Embryonic facial prominence (tissue), 1 donor: Measurements from ENCODE around the gene RAB11FIP4.

Source experiments
- DNase-seq: peaks from one replicate; pipeline ENCODE4 v3.0.0-alpha.2; 2016; ENCODE audit errors: extremely low spot score

RAB11FIP4 gene

DNA sequence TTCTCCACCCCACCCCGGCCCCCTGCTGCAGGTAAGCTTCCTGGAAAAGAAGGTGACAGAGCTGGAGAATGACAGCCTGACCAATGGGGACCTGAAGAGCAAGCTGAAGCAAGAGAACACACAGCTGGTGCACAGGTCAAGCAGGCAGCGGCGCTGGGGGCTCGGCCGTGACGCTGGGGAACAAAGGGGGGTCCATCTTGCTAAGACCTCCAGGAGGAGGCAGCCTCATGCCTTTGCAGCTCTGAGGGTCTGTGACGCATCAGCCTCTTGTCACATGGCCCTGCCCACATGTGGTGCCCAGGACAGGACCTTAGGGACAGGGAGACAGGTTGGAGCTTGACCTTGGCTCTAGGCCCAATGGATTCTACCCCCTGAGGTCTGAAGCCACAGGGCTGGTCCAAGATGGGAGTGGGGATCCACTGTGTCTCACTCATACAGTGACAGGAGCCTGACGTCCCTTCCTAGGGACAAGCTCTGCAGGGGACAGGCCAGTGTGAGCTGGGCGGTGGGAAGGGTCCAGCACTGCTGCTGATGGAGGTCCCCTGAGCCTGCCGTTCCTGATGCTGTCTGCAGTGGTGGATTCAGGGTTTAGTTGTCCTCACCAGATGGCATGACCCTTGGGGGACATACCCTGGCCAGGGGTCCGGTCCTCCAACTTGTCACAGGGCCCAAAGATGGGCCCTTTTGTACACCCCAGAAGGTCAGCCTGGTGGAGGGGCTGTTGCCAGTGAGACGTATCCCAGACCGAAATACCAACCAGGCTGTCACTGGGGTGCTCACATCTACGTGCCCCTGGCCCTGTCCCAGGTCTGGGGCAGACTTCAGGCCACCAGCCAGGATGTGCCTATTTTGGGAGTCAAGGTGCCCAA lies 132.6 kb downstream of the RAB11FIP4 start:
- no peak for DNase-seq

DNA sequence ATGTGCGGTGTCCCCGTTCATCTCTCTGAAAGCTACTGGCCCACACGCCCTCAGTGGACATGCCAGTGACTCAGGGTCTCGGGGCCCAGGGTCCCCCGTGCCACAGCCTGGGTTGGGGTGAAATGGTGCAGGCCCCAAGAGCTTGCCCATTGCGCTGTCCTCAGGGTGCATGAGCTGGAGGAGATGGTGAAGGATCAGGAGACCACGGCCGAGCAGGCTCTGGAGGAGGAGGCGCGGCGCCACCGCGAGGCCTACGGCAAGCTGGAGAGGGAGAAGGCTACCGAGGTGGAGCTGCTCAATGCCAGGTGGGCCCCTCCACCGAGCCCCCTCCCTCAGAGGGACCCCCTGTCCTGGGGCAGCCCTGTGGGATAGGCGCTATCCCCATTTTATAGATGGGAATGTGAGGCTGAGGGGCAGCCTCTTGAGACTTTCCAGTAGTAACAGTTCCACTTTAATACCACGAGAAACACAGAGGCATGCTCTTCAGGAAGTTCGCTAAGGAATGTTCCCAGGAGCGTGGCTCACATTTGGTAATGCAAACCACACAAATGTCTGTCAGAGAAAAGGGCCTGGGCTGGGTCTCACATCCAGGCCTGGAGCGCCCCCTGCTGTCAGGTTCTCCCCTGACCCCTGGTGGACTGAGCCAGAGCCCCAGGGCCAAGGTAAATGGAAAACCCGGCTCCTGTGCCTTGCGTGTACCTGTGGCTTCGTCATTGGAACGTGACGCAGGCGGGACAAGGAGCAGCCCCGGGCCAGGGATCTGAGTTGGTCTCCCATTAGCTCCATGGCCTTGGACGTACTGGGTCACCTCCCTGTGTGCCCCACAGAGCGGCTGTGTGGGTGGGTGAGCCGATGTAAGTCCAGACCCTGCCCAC lies 133.7 kb downstream of the RAB11FIP4 start:
- peak; percentile 73 for DNase-seq

DNA sequence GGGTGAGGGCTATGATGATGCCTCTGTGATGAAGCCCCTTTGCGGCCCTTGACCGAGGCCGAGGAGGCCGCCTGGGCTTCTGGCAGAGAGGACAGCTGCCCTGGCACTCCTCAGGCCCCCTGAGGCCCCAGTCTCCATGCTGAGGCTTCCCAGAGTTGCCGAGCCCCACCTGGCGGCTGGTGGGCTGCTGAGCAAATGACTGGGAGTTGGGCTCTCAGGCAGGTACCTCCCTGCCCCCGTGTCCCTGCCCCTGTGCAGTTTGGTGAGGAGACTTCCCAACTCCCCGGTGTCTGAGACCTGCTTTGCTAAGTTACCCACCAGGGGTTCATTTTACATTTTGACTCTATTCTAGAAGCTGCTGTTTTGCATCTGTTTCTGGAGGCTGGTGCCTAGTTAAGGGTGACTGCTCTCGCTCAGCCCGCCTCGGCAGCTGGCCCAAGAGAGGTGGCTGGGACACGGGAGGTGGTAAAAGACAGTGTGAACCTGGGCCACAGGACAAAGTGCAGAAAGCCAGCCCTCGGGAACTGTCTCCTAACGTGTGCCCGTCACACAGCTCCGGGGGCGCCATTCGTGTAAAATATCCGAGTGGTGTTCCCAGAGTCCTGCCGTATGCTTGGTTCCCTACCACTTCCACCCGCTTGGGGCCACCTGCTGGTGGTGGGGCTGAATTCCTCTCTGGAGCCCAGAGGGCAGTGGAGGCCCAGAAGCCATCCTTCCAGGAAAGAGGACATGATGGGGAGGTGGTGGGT lies 134.5 kb downstream of the RAB11FIP4 start:
- DNase-seq: no peak

DNA sequence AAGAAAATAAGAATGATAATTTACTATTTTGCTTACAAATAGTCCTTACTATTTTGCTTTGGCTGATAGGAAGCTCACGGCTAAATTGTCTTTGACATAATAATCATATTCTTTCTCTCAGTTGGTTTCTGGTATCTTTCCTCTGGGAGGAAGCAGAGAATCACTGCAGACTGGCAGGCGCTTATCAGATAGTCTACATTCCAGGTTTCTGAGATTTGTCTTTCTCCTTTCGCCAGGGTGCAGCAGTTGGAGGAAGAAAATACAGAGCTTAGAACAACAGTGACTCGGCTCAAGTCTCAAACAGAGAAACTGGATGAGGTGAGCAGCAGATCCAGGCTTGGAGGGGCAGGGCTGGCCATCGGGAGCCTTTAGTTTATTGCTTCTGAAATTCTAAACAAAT lies 136.1 kb downstream of the RAB11FIP4 start:
- DNase-seq: no peak

DNA sequence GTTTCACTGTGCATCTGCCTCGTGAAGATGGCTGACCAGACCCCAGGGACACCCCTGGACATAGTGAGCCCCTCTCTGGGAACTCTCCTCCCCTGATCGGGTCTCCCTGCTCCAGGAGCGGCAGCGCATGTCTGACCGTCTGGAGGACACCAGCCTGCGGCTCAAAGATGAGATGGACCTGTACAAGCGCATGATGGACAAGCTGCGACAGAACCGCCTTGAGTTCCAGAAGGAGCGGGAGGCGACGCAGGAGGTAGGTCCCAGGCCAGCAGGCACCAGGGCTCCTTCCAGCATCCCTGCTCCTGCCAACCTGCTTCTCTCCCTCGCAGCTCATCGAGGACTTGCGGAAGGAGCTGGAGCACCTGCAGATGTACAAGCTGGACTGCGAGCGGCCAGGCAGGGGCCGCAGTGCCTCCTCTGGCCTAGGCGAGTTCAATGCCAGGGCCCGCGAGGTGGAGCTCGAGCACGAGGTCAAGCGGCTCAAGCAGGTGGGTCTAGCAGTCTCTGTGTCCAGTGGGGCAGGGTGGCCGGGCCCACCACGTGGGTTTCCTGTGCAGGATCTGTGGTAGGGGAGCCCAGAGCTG lies 136.9 kb downstream of the RAB11FIP4 start:
- no peak for DNase-seq

DNA sequence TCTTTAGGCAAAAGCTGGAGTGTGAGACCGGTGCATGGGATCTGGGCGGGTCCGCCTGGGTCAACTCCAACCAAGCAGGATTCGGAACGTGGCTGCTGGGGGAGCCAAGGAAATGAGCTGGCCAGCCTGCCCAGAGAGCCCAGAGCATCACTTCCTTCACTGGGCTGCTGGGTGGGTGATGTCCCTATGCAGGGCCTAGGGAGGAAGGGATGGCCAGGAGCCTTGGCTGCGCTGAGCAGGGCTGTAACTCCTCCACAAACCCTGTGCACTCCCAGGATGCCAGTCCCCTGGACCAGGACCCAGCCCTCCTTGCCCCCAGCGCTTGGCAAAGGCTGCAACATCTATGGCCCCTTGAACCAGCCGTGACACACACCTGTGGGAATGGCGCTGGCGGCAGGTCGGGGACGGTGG lies 138.4 kb downstream of the RAB11FIP4 start:
- no peak for DNase-seq

DNA sequence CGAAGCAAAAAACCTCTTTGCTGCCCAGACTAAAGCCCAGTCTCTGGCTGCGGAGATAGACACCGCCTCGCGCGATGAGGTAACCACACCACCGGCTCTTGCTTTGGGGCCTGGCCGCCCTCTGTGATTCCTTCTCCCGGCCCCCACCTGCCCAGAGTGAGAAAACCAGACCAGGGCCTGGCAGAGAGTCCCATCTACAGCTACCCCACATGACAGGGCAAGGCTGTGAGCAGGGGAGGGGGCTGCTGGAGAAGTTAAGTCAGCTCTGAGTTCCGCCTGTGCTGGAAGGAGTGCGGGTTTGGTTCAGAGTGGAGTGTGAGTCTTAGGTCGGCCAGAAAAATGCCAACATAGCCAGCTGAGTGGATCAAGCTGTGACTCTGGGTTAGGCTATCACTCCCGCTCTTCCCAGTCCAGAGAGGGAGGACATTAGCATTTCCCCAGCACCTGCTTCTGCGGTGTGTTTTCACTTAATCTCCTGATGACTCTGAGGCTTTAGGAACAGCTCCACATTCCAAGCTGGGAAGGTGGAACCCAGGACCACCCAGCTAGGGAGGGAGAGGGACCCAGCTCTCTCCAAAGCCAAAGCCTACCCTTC lies 139.0 kb downstream of the RAB11FIP4 start:
- no peak for DNase-seq

DNA sequence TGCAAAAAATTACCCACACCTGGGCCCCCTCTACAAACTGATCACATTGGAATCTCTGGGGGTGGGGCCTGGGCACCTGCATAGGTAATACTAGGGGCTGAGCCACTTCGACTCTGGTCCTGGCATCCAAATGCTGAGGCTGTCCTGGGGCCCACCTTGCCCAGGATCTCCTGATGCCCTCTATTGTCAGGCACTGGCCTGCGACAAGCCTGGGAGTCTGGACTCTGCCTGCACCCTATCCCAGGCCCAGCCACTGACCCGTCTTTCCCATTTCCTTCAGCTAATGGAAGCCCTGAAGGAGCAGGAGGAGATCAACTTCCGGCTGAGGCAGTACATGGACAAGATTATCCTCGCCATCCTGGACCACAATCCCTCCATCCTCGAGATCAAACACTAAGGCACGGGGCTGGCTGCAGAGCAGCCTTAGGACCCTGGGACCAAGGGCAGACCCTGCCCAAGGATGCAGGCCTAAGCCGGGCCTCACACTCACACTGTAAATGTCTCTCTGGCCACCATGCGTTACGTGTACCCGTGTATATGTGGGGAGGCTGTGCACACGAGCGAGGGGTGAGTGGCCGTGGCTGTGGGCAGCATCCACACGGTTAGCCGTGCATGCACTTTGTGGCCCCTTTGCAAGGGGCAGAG lies 140.0 kb downstream of the RAB11FIP4 start:
- DNase-seq: no peak

DNA sequence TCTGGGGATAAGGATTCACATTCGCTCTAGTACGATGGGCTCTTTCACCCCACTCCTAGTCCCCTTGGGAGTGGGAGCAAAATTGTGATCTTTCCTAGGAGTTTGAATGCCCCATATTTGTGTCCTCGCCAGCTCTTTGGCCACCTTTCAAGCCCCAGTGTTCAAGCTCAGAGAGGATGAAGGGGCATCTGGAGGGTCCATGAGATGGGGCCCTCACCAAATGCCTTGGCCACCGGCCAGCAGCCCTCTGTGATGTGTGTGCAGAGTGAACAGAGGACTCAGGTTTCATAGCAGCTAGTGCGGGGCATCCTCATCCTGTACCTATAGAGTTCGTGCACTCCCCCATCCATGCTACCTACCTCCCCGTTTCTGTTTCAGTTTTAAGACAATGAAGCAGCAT lies 140.6 kb downstream of the RAB11FIP4 start:
- DNase-seq: no peak

DNA sequence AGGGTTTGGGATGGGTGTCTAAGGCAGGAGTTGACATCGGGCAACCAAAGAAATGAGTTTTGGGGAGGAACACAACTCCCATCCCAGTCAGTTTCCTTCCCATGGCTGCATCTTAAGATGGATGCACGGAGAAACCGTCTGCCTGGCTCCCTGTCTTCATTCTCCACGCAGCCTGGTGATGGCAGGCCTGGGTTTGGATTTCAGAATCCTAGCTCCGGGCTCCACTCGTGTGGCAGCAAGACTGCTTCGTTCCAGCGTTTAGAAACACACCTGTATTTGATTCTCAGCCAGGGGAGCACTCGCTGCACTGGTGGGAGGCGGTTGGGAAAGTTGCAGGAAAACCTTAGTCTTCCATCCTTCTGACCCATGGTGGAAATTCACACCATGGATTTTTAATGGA lies 141.1 kb downstream of the RAB11FIP4 start:
- no peak for DNase-seq

DNA sequence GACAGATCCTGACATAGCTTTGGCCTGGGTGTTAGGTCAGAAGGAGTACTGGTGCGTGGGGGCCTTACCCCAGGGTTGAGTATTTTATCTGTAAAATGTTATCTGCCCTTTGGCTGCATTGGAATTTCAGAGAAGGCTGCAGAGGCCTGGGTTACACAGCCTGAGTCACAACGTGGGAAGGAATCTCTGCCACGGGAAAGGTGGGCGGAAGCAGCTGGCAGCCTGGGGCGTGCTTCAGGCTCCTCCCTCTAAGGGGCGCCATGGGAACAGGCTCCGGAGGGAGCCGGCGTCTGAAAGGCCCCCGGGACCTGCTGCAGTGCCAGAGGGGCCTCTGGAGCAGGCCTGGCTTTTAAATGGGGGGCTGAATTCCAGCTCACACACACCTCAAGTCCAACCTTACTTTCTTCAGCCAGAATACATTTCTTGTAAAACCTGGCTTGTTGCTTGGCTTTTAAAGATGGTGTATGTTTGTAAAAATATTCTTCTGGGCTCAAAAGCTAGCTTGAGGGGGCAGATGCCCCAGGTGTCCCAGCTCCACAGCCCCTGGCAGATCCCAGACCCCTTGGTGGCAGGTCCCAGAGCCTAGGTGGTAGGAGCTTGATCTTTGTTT lies 142.2 kb downstream of the RAB11FIP4 start:
- DNase-seq: no peak

DNA sequence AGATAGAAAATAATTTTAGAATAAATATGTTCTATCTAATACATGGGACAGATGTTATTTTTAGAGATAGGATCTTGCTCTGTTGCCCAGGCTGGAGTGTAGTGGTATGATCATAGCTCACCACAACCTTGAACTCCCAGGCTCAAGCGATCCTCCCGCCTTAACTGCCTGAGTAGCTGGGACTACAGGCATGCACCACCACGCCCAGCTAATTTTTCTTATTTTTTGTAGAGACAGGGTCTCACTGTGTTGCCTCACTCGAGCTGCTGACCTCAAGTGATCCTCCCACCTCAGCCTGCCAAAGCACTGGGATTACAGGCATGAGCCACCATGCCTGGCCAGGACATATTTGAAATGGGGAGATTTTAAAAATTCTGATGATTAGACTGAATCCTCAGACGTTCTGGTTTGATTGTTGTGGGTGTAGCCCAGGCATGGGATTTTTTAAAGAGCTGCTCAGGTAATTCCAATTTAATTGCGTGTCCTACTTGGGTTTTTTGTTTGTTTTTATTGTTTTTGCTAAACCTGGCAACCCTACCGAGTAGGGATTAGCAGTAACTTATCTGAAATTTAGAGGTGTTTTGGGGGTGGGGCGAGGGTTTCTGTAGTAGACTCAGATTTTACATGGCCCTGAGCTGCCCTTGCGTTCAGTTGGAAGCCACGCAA lies 142.9 kb downstream of the RAB11FIP4 start:
- DNase-seq: no peak

DNA sequence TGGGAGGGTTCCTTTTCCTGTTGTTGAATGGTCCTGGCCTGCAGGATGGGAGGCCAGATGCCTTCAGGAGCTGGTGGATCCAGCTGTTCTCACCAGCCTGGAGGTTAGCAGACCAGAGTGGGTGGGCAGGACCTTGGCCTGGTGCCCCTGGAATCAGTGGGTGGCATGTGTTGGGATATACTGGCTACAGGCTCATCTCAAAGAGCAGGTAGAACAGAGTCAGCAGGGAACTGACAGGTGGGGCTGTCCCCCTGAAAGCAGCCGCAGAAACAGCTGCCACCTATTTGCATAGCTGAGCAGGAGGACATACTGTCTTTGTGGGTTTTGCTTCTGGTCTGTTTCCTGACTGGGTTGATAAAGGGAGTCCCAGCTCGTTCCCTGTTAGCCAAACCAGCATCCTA lies 144.1 kb downstream of the RAB11FIP4 start:
- DNase-seq: no peak

DNA sequence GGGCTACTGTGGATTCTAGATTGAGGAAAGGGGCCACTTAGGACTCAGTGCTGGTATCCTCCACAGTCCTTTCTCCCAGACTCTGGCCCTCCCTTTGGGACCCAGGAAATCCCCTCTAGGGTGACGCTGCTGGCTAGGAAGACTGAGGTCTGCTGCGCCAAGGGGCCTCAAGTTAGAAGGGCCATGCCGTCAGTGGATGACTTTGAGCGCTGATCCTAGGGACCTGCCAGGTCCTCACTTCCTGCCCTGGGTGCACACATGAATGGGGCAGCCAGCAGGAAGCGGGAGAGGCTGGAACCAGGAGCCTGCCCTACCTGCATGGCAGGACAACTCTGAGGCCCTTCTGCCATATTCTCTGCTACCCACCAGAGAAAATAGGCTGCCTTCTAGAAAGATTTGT lies 145.0 kb downstream of the RAB11FIP4 start:
- no peak for DNase-seq

DNA sequence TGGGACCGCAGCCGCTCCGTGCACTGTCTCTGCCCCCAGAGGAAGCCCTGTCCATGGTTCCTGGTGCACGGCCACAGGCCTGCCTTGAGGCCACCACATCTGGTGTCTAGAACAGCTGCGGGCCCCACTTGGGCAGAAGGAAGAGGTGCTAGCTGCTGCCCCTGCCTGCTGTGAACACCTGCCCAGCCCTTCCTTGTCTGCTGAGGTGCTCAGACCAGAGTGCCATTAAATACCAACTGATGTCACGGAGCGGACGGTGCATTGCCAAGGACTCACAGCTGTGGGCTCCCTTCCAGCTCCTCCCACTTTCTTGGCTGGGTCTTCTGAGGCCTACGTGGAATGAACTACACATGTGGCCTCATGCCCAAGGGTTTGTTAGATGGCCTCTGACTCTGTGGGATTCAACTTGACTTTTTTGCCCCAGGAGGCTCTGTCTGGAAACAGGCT lies 146.1 kb downstream of the RAB11FIP4 start:
- no peak for DNase-seq

DNA sequence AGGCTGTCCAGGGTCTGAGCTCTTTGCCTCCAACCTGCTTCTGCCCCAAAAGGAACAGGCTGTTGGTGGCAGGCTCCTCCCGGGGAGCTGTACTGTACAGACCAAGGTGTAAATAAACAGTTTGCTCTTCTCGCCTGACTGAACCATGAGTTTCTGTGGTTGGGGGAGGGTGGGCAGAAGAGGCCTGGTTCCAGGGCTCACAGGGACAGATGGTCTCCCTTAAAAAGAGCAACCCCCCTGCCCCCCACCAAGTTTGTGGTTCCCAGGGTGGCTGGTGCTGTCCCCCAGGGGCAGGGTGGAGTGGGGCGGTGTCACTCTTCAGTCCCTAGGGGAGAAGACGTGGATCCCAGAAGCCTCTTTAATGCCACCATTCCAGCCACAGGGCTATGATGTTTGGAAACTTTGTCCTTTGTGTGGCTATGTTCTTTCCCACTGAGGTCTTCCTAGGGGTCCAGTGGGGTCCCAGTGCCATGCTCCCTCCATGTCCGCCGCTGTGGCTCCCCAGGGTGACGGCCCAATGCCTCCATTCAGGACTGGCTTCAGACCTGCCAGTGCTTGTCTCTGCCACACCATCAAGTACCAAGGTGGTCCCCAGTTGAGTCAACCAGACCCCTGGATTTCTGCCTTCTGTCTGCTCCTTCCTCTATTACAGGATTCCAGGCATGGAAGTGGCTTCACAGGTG lies 146.7 kb downstream of the RAB11FIP4 start:
- DNase-seq: no peak

DNA sequence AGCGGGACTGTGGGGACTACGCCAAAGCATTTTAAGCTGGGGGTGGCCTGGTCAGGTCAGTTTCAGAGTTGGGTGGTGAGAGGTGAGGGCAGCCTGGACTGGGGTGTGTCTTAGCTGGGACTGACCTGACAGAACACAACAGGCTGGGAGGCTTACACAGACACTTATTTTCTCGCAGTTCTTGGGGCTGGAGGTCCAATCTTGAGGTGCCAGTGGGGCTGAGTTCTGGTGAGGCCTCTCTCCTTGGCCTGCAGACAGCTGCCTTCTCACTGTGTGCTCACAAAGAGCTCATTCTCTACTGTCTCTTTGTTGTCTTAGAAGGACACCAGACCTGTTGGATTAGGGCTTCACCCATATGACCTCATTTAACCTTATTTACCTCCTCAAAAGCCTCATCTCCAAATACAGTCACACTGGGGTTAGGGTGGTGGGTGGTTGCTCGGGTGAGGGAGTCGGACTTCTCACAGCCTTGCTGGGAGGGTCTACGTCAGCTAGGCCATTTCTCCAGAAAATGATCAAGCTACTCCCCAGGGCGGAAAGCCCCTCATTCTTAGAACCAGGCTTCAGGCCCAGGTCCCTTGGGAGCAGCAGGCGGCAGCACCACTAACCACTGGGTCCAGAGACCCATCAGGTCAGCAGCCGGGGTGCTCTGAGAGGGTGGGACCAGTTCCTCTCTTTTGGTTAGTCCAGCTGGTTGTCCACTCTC lies 149.3 kb downstream of the RAB11FIP4 start:
- DNase-seq: no peak

DNA sequence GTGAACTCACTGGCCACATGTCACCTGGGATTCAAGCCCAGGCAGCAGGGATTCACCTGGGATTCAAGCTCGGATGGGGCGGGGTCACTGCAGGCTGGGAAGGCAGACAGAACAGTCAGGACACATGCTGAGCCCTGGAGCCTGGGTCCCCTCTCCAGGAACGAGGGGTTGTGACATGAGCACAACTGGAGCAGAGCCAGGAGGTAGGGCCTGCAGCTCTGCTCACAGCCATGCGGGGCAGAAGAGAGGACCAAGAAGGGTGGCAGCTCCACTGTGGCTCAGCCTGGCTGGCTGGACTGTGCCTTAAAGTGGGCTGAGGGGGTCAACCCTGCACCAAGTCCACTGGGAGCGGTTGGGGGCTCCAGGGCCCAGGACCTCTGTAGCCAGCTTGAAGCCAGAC lies 150.1 kb downstream of the RAB11FIP4 start:
- no peak for DNase-seq

DNA sequence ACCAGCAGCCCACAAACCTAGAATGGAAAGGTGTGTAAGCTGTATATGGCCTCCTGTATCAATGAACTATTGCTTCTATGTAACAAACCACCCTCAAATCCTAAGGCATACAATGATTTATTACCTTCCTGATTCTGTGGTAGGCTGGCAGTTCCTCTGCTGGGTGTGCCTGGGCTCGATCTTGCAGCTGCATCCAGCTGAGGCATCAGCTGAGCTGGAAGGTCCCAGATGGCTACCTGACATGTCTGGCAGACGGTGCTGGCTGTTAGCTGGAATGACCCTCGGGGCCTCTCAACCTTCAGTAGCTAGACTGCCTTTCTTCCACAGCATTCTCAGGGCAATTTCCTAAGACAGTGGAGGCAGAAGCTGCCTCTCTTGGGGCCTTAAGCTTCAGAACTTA lies 152.7 kb downstream of the RAB11FIP4 start:
- DNase-seq: no peak
